HCT116 (cell line): ENCODE data around the gene CRADD.

Experiments used
- EGR1 ChIP-seq: IDR thresholded peaks from 2 replicates; pipeline ENCODE4 v1.6.1; 2012; ENCODE audit warnings: low read depth
- EZH2 ChIP-seq: fragments of 200-600 bp; sonication (generic); IDR thresholded peaks from 2 replicates; pipeline ENCODE4 v1.6.1; 2017; ENCODE audit warnings: antibody characterized with exemption, mixed run types
- POLR2A ChIP-seq: IDR thresholded peaks from 2 replicates; pipeline ENCODE4 v1.7.0; 2011; ENCODE audit warnings: borderline replicate concordance; ENCODE audit not compliant: insufficient read depth, insufficient read length; ENCODE audit errors: extremely low read depth
- POLR2AphosphoS5 ChIP-seq: IDR thresholded peaks from 2 replicates; pipeline ENCODE4 v1.6.1; 2011; ENCODE audit warnings: mild to moderate bottlenecking, low read depth, low read length, moderate library complexity
- RAD21 ChIP-seq: IDR thresholded peaks from 2 replicates; pipeline ENCODE4 v1.6.1; 2012; ENCODE audit warnings: low read depth, mild to moderate bottlenecking
- SIN3A ChIP-seq: IDR thresholded peaks from 2 replicates; pipeline ENCODE4 v1.6.1; 2012; ENCODE audit warnings: low read depth
- SP1 ChIP-seq: IDR thresholded peaks from 2 replicates; pipeline ENCODE4 v1.6.1; 2012; ENCODE audit warnings: low read depth
- SRF ChIP-seq: IDR thresholded peaks from 2 replicates; pipeline ENCODE4 v1.6.1; 2012; ENCODE audit warnings: low read depth
- YY1 ChIP-seq: IDR thresholded peaks from 2 replicates; pipeline ENCODE4 v1.6.1; 2011; ENCODE audit warnings: low read length, low read depth, moderate library complexity, mild to moderate bottlenecking; ENCODE audit not compliant: insufficient replicate concordance; ENCODE audit errors: extremely low read depth
- ZNF274 ChIP-seq: fragments of 200-500 bp; sonication (Bioruptor generic); IDR thresholded peaks from 2 replicates; pipeline ENCODE4 v1.6.1; 2014; ENCODE audit warnings: mild to moderate bottlenecking, low read depth, low read length, inconsistent platforms
- TF ChIP-seq, protein P1 (sequence below), 3 experiments: fragments of 200-600 bp in 1 of 3; sonication (generic) in 1 of 3; IDR thresholded peaks in 2 of 3; conservative IDR thresholded peaks in 1 of 3; 2 replicates each; pipeline ENCODE4 v1.5.1; 2012 to 2017; ENCODE audit warnings: low read depth in 2 of 3, low read length in 2 of 3, antibody characterized with exemption in 1 of 3, borderline replicate concordance in 1 of 3, control low read depth in 1 of 3, mild to moderate bottlenecking in 1 of 3, mixed read lengths in 1 of 3, mixed run types in 1 of 3, moderate library complexity in 1 of 3; ENCODE audit not compliant: insufficient read depth in 1 of 3
- TF ChIP-seq, protein P2 (sequence below): IDR thresholded peaks from 2 replicates; pipeline ENCODE4 v1.6.1; 2012
- TF ChIP-seq, protein P3 (sequence below): IDR thresholded peaks from 2 replicates; pipeline ENCODE4 v1.6.1; 2012; ENCODE audit warnings: low read depth
- TF ChIP-seq, protein P4 (sequence below): IDR thresholded peaks from 2 replicates; pipeline ENCODE4 v1.6.1; 2011; ENCODE audit warnings: mild to moderate bottlenecking, low read length, moderate library complexity; ENCODE audit not compliant: insufficient replicate concordance; ENCODE audit errors: extremely low read depth

DNA sequence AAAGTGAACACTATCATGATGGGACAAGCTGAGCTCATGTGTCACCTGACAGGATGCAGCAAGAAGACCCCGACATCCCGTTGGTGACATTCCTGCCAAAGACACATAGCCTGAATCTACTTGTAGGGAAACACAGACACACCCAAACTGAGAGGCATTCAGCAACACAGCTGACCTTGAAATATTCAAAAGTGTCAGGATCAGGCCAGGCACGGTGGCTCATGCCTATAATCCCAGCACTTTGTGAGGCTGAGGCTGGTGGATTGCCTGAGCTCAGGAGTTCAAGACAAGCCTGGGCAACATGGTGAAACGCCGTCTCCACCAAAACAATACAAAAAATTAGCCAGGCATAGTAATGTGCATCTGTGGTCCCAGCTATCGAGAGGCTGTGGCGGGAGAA is 239.2 kb downstream of the CRADD start:
- TF ChIP-seq, protein P1, sequence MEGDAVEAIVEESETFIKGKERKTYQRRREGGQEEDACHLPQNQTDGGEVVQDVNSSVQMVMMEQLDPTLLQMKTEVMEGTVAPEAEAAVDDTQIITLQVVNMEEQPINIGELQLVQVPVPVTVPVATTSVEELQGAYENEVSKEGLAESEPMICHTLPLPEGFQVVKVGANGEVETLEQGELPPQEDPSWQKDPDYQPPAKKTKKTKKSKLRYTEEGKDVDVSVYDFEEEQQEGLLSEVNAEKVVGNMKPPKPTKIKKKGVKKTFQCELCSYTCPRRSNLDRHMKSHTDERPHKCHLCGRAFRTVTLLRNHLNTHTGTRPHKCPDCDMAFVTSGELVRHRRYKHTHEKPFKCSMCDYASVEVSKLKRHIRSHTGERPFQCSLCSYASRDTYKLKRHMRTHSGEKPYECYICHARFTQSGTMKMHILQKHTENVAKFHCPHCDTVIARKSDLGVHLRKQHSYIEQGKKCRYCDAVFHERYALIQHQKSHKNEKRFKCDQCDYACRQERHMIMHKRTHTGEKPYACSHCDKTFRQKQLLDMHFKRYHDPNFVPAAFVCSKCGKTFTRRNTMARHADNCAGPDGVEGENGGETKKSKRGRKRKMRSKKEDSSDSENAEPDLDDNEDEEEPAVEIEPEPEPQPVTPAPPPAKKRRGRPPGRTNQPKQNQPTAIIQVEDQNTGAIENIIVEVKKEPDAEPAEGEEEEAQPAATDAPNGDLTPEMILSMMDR (IDR thresholded peaks at IDR 0.05 in 2 of 3, conservative IDR thresholded peaks at IDR 0.05 in 1 of 3; ENCODE audit: borderline replicate concordance in 1 of 3, insufficient read depth in 1 of 3, low read depth in 2 of 3, low read length in 2 of 3), result no peak
- TF ChIP-seq RAD21, result no peak
- TF ChIP-seq, protein P2, sequence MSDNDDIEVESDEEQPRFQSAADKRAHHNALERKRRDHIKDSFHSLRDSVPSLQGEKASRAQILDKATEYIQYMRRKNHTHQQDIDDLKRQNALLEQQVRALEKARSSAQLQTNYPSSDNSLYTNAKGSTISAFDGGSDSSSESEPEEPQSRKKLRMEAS, result no peak
- TF ChIP-seq SRF, result no peak
- no peak for TF ChIP-seq EZH2
- TF ChIP-seq SP1, result no peak
- TF ChIP-seq YY1, result no peak
- TF ChIP-seq, protein P3, sequence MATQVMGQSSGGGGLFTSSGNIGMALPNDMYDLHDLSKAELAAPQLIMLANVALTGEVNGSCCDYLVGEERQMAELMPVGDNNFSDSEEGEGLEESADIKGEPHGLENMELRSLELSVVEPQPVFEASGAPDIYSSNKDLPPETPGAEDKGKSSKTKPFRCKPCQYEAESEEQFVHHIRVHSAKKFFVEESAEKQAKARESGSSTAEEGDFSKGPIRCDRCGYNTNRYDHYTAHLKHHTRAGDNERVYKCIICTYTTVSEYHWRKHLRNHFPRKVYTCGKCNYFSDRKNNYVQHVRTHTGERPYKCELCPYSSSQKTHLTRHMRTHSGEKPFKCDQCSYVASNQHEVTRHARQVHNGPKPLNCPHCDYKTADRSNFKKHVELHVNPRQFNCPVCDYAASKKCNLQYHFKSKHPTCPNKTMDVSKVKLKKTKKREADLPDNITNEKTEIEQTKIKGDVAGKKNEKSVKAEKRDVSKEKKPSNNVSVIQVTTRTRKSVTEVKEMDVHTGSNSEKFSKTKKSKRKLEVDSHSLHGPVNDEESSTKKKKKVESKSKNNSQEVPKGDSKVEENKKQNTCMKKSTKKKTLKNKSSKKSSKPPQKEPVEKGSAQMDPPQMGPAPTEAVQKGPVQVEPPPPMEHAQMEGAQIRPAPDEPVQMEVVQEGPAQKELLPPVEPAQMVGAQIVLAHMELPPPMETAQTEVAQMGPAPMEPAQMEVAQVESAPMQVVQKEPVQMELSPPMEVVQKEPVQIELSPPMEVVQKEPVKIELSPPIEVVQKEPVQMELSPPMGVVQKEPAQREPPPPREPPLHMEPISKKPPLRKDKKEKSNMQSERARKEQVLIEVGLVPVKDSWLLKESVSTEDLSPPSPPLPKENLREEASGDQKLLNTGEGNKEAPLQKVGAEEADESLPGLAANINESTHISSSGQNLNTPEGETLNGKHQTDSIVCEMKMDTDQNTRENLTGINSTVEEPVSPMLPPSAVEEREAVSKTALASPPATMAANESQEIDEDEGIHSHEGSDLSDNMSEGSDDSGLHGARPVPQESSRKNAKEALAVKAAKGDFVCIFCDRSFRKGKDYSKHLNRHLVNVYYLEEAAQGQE, result no peak
- no peak for TF ChIP-seq POLR2A
- TF ChIP-seq, protein P4, sequence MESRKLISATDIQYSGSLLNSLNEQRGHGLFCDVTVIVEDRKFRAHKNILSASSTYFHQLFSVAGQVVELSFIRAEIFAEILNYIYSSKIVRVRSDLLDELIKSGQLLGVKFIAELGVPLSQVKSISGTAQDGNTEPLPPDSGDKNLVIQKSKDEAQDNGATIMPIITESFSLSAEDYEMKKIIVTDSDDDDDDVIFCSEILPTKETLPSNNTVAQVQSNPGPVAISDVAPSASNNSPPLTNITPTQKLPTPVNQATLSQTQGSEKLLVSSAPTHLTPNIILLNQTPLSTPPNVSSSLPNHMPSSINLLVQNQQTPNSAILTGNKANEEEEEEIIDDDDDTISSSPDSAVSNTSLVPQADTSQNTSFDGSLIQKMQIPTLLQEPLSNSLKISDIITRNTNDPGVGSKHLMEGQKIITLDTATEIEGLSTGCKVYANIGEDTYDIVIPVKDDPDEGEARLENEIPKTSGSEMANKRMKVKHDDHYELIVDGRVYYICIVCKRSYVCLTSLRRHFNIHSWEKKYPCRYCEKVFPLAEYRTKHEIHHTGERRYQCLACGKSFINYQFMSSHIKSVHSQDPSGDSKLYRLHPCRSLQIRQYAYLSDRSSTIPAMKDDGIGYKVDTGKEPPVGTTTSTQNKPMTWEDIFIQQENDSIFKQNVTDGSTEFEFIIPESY, result no peak
- no peak for TF ChIP-seq EGR1
- no peak for TF ChIP-seq POLR2AphosphoS5
- TF ChIP-seq SIN3A, result no peak
- no peak for TF ChIP-seq ZNF274
